Nephron (organoid): ENCODE data around the gene CYP1B1.

ENCODE experiments used
- H3K27ac Mint-ChIP-seq, 3 experiments: 2 replicates each; pipeline ENCODE4 v1.8.0; 2020; ENCODE audit warnings: mixed read lengths in 3 of 3, mild to moderate bottlenecking in 2 of 3, moderate library complexity in 1 of 3
- H3K27me3 Mint-ChIP-seq: 2 replicates; pipeline ENCODE4 v1.8.0; 2021; ENCODE audit warnings: low read depth, mild to moderate bottlenecking, moderate library complexity, mixed read lengths
- H3K36me3 Mint-ChIP-seq: 2 replicates; pipeline ENCODE4 v1.8.0; 2020; ENCODE audit warnings: low read depth, mixed read lengths
- H3K4me1 Mint-ChIP-seq: 2 replicates; pipeline ENCODE4 v1.8.0; 2020; ENCODE audit warnings: mixed read lengths
- H3K4me3 Mint-ChIP-seq, 3 experiments: 2 replicates each; pipeline ENCODE4 v1.8.0; 2020; ENCODE audit warnings: mild to moderate bottlenecking in 3 of 3, mixed read lengths in 3 of 3, moderate library complexity in 2 of 3
- H3K9me3 Mint-ChIP-seq: 2 replicates; pipeline ENCODE4 v1.8.0; 2020; ENCODE audit warnings: mixed read lengths
- TF ChIP-seq, protein P1 (sequence below), 3 experiments: fragments of 200-600 bp; sonication (generic); IDR thresholded peaks; one replicate each; pipeline ENCODE4 v1.5.0; 2021; ENCODE audit warnings: antibody characterized with exemption in 3 of 3; ENCODE audit not compliant: unreplicated experiment in 3 of 3

CYP1B1 gene

GRCh38 chr2:38035968-38036367 lies 40.0 kb downstream of the CYP1B1 start:
- Mint-ChIP-seq H3K36me3 (no peaks in the 10 kb centered on the region), H3K27ac (peak overlapping the region in 2 of 3 experiments; percentile 9 to 91), H3K9me3 (peaks cover under 1% of the 10 kb centered on the region), H3K27me3 (peaks cover 20% of the 10 kb centered on the region), H3K4me1 (peaks cover 31% of the 10 kb centered on the region), H3K4me3 (no peak overlapping the region)
- TF ChIP-seq, protein P1, sequence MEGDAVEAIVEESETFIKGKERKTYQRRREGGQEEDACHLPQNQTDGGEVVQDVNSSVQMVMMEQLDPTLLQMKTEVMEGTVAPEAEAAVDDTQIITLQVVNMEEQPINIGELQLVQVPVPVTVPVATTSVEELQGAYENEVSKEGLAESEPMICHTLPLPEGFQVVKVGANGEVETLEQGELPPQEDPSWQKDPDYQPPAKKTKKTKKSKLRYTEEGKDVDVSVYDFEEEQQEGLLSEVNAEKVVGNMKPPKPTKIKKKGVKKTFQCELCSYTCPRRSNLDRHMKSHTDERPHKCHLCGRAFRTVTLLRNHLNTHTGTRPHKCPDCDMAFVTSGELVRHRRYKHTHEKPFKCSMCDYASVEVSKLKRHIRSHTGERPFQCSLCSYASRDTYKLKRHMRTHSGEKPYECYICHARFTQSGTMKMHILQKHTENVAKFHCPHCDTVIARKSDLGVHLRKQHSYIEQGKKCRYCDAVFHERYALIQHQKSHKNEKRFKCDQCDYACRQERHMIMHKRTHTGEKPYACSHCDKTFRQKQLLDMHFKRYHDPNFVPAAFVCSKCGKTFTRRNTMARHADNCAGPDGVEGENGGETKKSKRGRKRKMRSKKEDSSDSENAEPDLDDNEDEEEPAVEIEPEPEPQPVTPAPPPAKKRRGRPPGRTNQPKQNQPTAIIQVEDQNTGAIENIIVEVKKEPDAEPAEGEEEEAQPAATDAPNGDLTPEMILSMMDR (IDR thresholded peaks at IDR 0.05; ENCODE audit: unreplicated experiment in 3 of 3) = no peak

DNA sequence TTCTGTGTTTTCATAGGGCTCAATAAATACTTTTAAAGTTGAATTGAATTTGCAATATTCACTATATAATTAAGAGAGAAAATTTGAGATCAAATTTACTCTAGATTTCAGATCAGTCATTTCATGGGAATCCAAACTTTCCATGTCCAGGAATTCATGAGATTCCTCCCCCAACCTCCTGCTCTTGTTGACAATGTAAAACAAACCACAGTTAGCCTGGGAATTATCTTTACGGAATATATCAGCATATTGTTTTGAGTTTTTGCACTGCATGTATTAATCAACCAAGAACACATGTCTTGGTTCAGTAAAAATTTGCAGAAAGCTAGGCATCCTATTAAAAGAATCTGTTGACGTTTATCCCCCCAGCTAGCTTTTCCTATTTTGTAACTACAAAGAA lies 42.3 kb downstream of the CYP1B1 start:
- H3K9me3 Mint-ChIP-seq = no peaks in the 10 kb centered on the region
- H3K36me3 Mint-ChIP-seq = no peaks in the 10 kb centered on the region
- TF ChIP-seq, protein P1 (IDR thresholded peaks at IDR 0.05; ENCODE audit: unreplicated experiment in 3 of 3) = no peak

DNA sequence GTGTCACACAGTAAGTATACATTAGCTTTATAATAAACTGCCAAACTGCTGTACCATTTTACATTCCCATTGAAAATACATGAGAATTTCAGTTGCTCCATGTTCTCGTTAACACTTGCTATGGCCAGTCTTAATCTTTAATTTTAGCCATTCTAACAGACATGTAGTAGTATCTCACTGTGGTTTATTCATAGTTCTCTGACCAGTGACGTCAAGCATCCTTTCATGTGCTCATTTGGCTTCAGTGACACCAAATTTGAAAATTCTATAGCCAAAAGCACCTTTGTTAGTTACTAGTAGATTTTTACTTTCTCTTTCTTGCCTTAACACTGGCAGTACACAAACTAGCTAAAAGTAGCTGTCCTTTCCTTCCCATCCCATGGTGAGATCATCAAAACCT lies 43.0 kb downstream of the CYP1B1 start:
- Mint-ChIP-seq H3K27ac (no peak overlapping the region), H3K4me3 (no peak overlapping the region), H3K36me3 (no peaks in the 10 kb centered on the region), H3K4me1 (peaks cover 38% of the 10 kb centered on the region), H3K9me3 (no peaks in the 10 kb centered on the region), H3K27me3 (peaks cover 18% of the 10 kb centered on the region)
- TF ChIP-seq, protein P1 (IDR thresholded peaks at IDR 0.05; ENCODE audit: unreplicated experiment in 3 of 3) = no peak

More for the DNA sequence above, 42.3 kb downstream of the CYP1B1 start:
- Mint-ChIP-seq H3K4me1 (peaks cover 43% of the 10 kb centered on the region), H3K27me3 (peaks cover 20% of the 10 kb centered on the region), H3K27ac (no peak overlapping the region), H3K4me3 (no peak overlapping the region)

DNA sequence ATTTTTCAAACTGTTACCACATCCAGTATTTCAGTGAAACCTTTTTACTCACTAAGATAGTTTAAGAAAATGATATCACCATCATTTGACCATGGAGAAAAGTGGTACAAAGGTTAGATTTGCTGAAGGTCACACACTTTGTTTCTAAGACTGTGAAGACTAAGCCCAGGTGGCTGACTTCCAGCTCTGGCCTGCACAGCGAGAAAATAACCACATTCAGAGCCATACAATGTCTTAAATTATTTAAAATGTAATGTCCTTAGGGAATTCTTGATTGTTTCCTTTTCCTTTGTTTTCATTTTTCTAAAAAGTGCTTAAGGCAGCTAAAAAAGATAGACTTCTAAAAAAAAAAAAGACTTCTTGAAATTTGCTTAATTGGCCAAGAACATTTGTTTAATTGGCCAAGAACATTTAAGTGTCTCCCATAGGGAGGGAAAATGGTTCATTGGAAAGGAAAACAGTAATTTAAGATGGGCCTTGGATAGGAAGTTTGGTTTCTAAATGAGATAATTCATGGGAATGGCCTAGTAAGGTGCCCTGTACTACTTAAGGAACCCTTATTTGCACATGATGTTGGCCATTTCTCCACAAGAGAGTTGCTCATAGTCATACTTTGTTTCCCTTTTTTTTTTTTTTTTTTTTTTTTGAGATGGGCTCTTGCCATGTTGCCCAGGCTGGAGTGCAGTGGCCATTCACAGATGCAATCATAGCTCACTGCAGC lies 45.2 kb downstream of the CYP1B1 start:
- Mint-ChIP-seq H3K27ac (peak overlapping the region in 2 of 3 experiments; percentile 27 to 58), H3K4me1 (peaks cover 22% of the 10 kb centered on the region)

DNA sequence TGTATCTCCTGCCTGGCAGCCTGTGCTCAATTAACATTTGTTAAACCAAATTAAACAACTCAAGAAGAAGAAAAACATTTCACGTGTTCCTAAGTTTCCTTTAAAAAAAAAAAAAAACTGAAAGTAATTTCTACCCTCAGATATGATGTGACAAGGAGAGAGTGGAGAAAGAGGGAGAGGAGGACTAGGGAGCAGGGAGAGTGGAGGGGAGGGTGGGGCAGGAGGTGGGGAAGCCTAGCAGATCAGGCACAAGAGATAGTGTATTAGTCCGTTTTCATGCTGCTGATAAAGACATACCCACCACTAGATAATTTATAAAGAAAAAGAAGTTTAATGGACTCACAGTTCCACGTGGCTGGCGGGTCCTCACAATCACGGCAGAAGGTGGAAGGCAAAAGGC lies 46.4 kb downstream of the CYP1B1 start:
- Mint-ChIP-seq H3K4me3 (no peak overlapping the region), H3K36me3 (no peaks in the 10 kb centered on the region), H3K27me3 (peaks cover 11% of the 10 kb centered on the region), H3K27ac (no peak overlapping the region), H3K4me1 (peaks cover 19% of the 10 kb centered on the region), H3K9me3 (no peaks in the 10 kb centered on the region)
- TF ChIP-seq, protein P1 (IDR thresholded peaks at IDR 0.05; ENCODE audit: unreplicated experiment in 3 of 3) = no peak

More for the DNA sequence above, 45.2 kb downstream of the CYP1B1 start:
- no peaks in the 10 kb centered on the region for H3K9me3 Mint-ChIP-seq
- H3K4me3 Mint-ChIP-seq = no peak overlapping the region
- TF ChIP-seq, protein P1 (IDR thresholded peaks at IDR 0.05; ENCODE audit: unreplicated experiment in 3 of 3) = no peak
- no peaks in the 10 kb centered on the region for H3K36me3 Mint-ChIP-seq
- peaks cover 11% of the 10 kb centered on the region for H3K27me3 Mint-ChIP-seq

- Mint-ChIP-seq H3K27me3 (peaks cover 11% of the 10 kb centered on the region), H3K27ac (no peak overlapping the region)
- TF ChIP-seq, protein P1 (IDR thresholded peaks at IDR 0.05; ENCODE audit: unreplicated experiment in 3 of 3) = no peak
Measured at GRCh38 chr2:38028829-38029228, 47.1 kb downstream of the CYP1B1 start.

More at GRCh38 chr2:38028829-38029228, 47.1 kb downstream of the CYP1B1 start:
- H3K4me3 Mint-ChIP-seq = no peak overlapping the region
- no peaks in the 10 kb centered on the region for H3K9me3 Mint-ChIP-seq
- H3K4me1 Mint-ChIP-seq = peaks cover 19% of the 10 kb centered on the region
- H3K36me3 Mint-ChIP-seq = no peaks in the 10 kb centered on the region
